GM21528 (cell line): ENCODE data around the gene RBMS3.

Experiments
- ATAC-seq: cut with Tn5 transposase; IDR thresholded peaks from one replicate; pipeline ENCODE4 v1.9.1; 2021; ENCODE audit warnings: mild to moderate bottlenecking, moderate library complexity; ENCODE audit not compliant: unreplicated experiment, low FRiP score

The RBMS3 gene

GRCh38 chr3:29601861-29602585 lies 321.2 kb downstream of the RBMS3 start:
- no peak for ATAC-seq

- no peak for ATAC-seq
Observed at GRCh38 chr3:29605845-29606244, 325.0 kb downstream of the RBMS3 start.

- no peak for ATAC-seq
Observed at GRCh38 chr3:29606416-29606815, 325.5 kb downstream of the RBMS3 start.

GRCh38 chr3:29608414-29609327 lies 327.8 kb downstream of the RBMS3 start:
- no peak for ATAC-seq

- ATAC-seq = no peak
Observed at GRCh38 chr3:29609328-29609811, 328.5 kb downstream of the RBMS3 start.

- no peak for ATAC-seq
Observed at GRCh38 chr3:29610781-29611180, 329.9 kb downstream of the RBMS3 start.

GRCh38 chr3:29611252-29611651 lies 330.4 kb downstream of the RBMS3 start:
- no peak for ATAC-seq

GRCh38 chr3:29612536-29612935 lies 331.7 kb downstream of the RBMS3 start:
- ATAC-seq = no peak

GRCh38 chr3:29614954-29615353 lies 334.1 kb downstream of the RBMS3 start:
- no peak for ATAC-seq

- ATAC-seq = no peak
Observed at GRCh38 chr3:29618395-29619282, 337.8 kb downstream of the RBMS3 start.

- no peak for ATAC-seq
Observed at GRCh38 chr3:29619676-29620075, 338.8 kb downstream of the RBMS3 start.

- ATAC-seq = no peak
Observed at GRCh38 chr3:29627136-29628117, 346.6 kb downstream of the RBMS3 start.

GRCh38 chr3:29628795-29629194 lies 347.9 kb downstream of the RBMS3 start:
- ATAC-seq = no peak

GRCh38 chr3:29635888-29636287 lies 355.0 kb downstream of the RBMS3 start:
- no peak for ATAC-seq

GRCh38 chr3:29637068-29637467 lies 356.2 kb downstream of the RBMS3 start:
- ATAC-seq = no peak

- no peak for ATAC-seq
Observed at GRCh38 chr3:29639578-29640290, 358.9 kb downstream of the RBMS3 start.

- no peak for ATAC-seq
Observed at GRCh38 chr3:29642393-29643033, 361.6 kb downstream of the RBMS3 start.

GRCh38 chr3:29643034-29643425 lies 362.2 kb downstream of the RBMS3 start:
- no peak for ATAC-seq
